Activated T-helper 17 cell treated with anti-CD3 and anti-CD28 coated beads, Interleukin-2, amount 50 U/mL, for 72 hours (primary cell): ENCODE data around the gene LARP1. TPM values are rescaled to one million over a fixed set of nuclear protein-coding genes. Genes with fewer than 3 reads are reported as not detected.
"Not testable (repeated sequence)": the region's sequence is repeated elsewhere in the genome, so short reads cannot be mapped to it uniquely, and the experiment has no call there.

Experiments
- ATAC-seq: fragments of 150-1000 bp; cut with Tn5 transposase; replicated peaks from 2 replicates; pipeline ENCODE4 v1.10.0; 2021; ENCODE audit warnings: mild to moderate bottlenecking, moderate library complexity
- H3K27ac Mint-ChIP-seq: one replicate; pipeline ENCODE4 v1.8.0; 2022; ENCODE audit warnings: mixed read lengths
- H3K27me3 Mint-ChIP-seq: one replicate; pipeline ENCODE4 v1.8.0; 2022; ENCODE audit warnings: mixed read lengths
- H3K36me3 Mint-ChIP-seq: one replicate; pipeline ENCODE4 v1.8.0; 2022; ENCODE audit warnings: low read depth, mild to moderate bottlenecking, mixed read lengths
- H3K4me1 Mint-ChIP-seq: one replicate; pipeline ENCODE4 v1.8.0; 2022; ENCODE audit warnings: mixed read lengths
- H3K4me3 Mint-ChIP-seq: one replicate; pipeline ENCODE4 v1.8.0; 2022; ENCODE audit warnings: mild to moderate bottlenecking, mixed read lengths
- H3K9me3 Mint-ChIP-seq: one replicate; pipeline ENCODE4 v1.8.0; 2022; ENCODE audit warnings: mixed read lengths
- total RNA-seq, 2 donors: library from RNA; stranded (reverse); gene quantifications; one replicate each; pipeline ENCODE4 v1.2.3, GENCODE V29; 2022

The LARP1 gene
- total RNA-seq, 2 donors from 2014 or later: 121 to 242 TPM

DNA sequence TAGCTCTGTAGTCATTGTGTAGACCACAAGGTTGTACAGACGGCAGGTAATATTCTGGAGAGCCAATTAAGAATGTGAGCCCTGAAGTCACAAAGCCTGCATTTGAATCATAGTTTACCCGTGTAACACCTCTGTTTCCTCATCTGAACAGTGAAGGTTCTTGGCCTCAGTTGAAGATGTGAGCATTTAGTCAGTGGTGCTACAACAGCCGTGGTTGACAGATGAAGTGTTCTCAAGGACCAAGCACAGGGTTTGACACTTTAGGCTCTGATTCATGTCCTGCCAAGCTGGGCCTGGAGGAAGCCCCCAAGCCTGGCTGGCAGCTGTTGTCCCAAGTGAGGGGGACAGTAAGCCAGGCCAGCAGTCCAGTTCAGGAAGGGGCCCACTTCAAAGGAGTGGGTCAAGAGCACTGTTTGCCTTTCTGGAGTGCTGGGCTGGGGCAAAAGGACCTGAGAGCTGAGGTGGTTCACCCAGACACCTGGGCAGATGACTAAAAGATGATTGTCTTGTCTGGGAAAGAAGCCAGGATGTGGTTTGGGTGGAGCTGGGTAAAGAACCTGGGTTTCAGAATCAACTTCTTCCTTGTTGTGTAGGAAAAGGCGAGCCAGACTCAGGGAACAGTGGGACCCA, 74.5 kb downstream of the LARP1 start:
- no peaks in the 10 kb centered on the region for H3K9me3 Mint-ChIP-seq
- peak overlapping the region; percentile 82 for H3K27ac Mint-ChIP-seq
- peak; percentile 86 for ATAC-seq
- peak overlapping the region; percentile 42 for H3K4me3 Mint-ChIP-seq
- H3K4me1 Mint-ChIP-seq: peaks cover 25% of the 10 kb centered on the region
- peaks cover 48% of the 10 kb centered on the region for H3K36me3 Mint-ChIP-seq
- no peaks in the 10 kb centered on the region for H3K27me3 Mint-ChIP-seq

DNA sequence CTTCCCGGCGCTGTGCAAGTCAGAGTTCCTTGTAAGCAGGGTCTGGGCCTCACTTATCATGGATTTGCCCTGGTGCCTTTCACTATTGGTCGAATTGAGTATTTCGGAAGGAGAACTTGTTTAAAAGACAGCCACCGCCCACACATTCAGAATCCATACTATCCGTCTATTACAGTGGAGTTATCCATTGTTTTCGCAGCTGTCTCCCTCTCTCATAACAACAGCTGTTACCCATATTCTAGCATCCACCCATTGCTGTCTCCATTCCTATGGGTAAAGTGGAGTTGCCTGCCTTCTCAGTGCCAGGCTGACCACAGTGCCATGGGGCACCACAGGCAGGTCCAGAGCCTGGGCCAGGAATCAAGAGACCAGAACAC, 75.0 kb downstream of the LARP1 start:
- Mint-ChIP-seq H3K9me3 (no peaks in the 10 kb centered on the region), H3K4me3 (peak overlapping the region; percentile 42), H3K27ac (peak overlapping the region; percentile 82), H3K27me3 (no peaks in the 10 kb centered on the region), H3K36me3 (peaks cover 48% of the 10 kb centered on the region), H3K4me1 (peaks cover 25% of the 10 kb centered on the region)
- no peak for ATAC-seq

DNA sequence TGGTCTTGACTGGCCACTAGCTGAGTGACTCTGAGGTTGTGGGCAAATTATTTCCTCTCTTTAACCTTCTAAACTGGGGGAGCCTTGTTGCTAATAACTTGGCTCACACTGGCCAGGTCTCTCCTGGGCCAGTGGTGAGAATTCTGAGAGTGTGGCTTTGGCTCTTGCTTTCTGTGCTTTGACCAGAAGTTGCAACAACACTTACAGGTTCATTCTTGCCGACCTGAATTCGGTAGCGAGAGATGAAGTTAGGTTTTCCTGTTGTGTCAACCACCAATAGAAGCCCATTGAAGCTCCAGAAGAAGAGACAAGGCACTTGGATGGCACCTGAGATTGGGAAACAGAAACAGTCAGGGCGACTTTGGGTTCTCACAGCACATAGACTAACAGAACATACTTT, 75.4 kb downstream of the LARP1 start:
- peaks cover 44% of the 10 kb centered on the region for H3K36me3 Mint-ChIP-seq
- no peaks in the 10 kb centered on the region for H3K9me3 Mint-ChIP-seq
- peaks cover 24% of the 10 kb centered on the region for H3K4me1 Mint-ChIP-seq
- peak overlapping the region; percentile 42 for H3K4me3 Mint-ChIP-seq
- ATAC-seq: no peak
- peak overlapping the region; percentile 82 for H3K27ac Mint-ChIP-seq
- no peaks in the 10 kb centered on the region for H3K27me3 Mint-ChIP-seq

DNA sequence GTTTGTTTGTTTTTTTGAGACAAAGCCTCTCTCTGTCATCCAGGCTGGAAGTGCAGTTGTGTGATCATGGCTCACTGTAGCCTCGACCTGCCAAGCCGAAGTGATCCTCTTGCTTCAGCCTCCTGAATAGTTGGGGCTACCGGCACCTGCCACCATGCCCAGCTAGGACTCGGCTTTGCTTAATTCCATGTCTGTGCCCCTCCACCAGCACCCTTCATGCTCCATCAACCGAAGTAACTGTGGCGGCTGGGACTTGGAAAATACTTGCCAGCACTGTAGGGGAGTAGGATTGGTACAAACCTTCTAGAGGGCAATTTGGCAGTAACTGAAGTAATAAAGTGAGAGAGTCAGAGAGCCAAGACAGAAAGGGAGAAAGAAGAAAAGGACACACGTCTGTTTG, 76.3 kb downstream of the LARP1 start:
- no peaks in the 10 kb centered on the region for H3K27me3 Mint-ChIP-seq
- no peaks in the 10 kb centered on the region for H3K9me3 Mint-ChIP-seq
- no peak for ATAC-seq
- peaks cover 36% of the 10 kb centered on the region for H3K36me3 Mint-ChIP-seq
- peaks cover 20% of the 10 kb centered on the region for H3K4me1 Mint-ChIP-seq
- H3K27ac Mint-ChIP-seq: no peak overlapping the region
- H3K4me3 Mint-ChIP-seq: no peak overlapping the region

DNA sequence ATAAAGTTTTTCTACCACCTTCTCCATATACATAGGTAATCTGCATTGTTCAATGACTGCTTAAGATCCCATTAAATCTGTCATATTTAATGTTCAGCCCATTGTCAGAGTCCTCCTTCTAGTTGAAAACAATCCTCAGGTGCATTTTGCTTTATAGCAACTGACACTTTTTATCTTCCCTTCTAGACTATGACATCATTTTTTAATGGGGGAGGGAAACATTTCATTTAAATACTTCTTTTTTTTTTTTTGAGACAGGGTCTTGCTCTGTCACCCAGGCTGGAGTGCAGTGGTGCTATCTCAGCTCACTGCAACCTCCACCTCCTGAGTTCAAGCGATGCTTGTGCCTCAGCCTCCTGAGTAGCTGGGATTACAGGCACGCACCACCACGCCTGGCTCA, 77.6 kb downstream of the LARP1 start:
- H3K9me3 Mint-ChIP-seq, H3K27me3 Mint-ChIP-seq, H3K27ac Mint-ChIP-seq, H3K4me3 Mint-ChIP-seq, ATAC-seq: not testable (repeated sequence)
- H3K36me3 Mint-ChIP-seq: peaks cover 27% of the 10 kb centered on the region
- H3K4me1 Mint-ChIP-seq: peaks cover 20% of the 10 kb centered on the region

DNA sequence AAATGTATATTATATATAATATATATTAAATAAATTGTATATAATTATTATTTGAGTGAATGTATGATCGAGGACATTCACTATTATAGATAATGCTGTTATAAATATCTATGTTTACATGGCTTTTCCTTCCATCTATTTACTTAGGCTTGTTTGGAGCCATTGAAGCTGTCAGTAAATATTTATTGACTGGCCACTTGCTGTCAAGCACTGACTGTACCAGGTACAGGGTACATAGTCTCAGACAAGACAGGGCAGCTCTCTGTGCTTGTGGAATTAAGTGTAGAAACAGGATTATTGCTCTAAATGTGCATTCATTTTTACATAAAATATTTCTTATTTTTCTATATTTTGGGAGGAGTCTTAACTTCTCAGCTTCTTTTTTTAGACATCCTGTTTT, 78.9 kb downstream of the LARP1 start:
- Mint-ChIP-seq H3K36me3 (peaks cover 21% of the 10 kb centered on the region), H3K27me3 (no peaks in the 10 kb centered on the region), H3K9me3 (no peaks in the 10 kb centered on the region), H3K4me1 (peaks cover 14% of the 10 kb centered on the region), H3K4me3 (no peak overlapping the region), H3K27ac (no peak overlapping the region)
- no peak for ATAC-seq

DNA sequence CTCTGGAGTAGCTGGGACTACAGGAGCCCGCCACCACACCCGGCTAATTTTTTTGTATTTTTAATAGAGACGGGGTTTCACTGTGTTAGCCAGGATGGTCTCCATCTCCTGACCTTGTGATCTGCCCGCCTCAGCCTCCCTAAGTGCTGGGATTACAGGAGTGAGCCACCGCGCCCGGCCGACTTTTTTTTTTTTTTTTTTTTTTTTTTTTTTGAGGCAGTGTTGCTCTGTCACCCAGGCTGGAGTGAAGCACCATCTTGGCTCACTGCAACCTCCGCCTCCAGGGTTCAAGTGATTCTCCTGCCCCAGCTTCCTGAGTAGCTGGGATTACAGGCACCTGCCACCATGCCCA, 80.5 kb downstream of the LARP1 start:
- not testable (repeated sequence) for H3K4me1 Mint-ChIP-seq, H3K27ac Mint-ChIP-seq, ATAC-seq, H3K9me3 Mint-ChIP-seq, H3K4me3 Mint-ChIP-seq, H3K27me3 Mint-ChIP-seq
- peaks cover 17% of the 10 kb centered on the region for H3K36me3 Mint-ChIP-seq

DNA sequence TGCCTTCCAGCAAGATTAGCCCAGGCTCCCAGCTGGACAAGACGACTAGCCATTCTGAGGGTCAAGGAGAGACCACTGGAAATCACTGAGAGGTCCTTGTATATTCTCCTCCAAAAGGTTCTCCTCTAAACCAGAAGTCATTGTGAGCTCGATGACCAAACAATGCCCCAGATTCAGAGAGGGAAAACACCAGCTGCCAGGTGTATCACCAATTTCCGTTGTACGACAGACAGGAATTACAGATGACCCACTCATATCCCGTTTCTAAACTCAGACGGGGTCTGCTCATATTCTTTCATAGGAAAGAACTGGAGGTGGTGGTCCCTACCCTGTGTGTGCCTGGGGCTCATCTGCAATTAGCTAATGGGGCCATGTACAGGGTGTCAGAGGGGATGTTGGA, 81.0 kb downstream of the LARP1 start:
- no peaks in the 10 kb centered on the region for H3K27me3 Mint-ChIP-seq
- H3K36me3 Mint-ChIP-seq: peaks cover 14% of the 10 kb centered on the region
- no peak overlapping the region for H3K27ac Mint-ChIP-seq
- H3K4me3 Mint-ChIP-seq: no peak overlapping the region
- no peaks in the 10 kb centered on the region for H3K9me3 Mint-ChIP-seq
- no peaks in the 10 kb centered on the region for H3K4me1 Mint-ChIP-seq
- no peak for ATAC-seq

DNA sequence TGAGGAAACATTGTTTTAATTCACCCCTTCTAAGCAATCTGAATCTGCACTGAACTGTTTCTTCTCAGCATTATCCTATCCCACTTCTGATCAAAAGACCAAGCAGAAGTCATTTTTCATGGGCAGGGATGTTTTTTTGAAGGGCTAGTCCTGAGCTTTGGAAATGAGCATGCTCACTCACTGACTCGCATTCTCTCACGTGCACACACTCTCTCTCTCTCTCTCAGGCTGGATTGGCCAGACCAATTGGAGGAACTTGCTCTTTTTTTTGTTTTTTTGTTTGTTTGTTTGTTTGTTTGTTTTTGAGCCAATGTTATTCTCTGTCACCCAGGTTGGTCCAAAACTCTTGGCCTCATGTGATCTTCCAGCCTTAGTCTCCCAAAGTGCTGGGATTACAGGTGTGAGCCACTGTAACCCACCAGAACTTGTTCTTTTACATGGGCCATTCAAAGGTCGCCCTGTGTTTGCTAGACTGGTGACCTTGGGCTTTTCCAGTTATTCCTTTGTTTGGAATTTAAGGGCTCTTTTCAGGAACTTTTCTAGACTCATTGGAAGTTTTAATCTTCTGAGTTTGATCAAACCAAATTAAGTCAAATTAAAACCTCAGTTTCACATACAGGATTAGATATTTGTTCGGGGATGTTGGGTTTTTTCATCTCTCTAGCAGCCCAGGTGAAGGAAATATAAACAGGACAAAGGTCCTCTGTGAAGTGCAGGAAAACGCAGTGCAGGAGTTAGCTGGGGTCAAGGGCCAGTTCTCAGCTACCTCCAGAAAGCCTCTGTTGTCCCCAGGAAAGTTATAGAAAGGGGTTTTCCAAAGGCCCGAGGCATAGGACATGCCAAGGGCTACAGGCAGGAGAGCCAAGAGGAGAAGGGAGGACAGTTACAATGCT, 82.1 kb downstream of the LARP1 start:
- H3K27me3 Mint-ChIP-seq: no peaks in the 10 kb centered on the region
- no peaks in the 10 kb centered on the region for H3K9me3 Mint-ChIP-seq
- no peaks in the 10 kb centered on the region for H3K4me1 Mint-ChIP-seq
- peak overlapping the region; percentile 44 for H3K27ac Mint-ChIP-seq
- no peak overlapping the region for H3K4me3 Mint-ChIP-seq
- ATAC-seq: no peak
- peaks cover 7% of the 10 kb centered on the region for H3K36me3 Mint-ChIP-seq

DNA sequence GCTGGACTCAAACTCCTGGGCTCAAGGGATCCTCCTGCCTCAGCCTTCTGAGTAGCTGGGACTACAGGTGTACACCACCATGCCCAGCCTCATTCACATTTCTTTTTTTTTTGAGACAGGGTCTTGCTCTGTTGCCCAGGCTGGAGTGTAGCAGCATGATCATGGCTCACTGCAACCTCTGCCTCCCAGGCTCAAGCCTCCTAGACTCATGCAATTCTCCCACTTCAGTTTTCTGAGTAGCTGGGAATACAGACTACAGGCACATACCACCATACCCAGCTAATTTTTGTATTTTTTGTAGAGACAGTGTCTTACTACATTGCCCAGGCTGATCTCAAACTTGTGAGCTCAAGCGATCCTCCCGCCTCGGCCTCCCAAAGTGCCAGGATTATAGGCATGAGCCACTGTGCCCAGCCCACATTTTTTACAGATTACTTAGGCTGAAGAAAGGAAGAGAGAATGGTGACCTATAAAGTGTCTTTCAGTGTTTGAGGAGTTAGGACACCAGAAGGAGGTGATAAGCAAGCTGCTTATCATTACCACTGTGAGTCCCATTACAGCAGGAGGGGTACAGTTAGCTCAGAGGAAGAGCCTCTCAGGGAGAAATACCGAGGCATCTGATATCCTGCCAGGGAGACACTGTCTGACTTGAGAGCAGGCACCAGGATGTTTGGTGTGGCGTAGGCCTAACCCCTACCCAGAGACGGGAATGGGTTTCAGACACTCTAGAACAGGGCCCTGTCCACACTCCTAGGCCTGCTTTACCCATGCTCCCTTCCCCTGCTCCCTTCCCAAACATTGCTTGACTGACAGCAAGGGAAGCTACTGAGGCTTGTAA, 85.5 kb downstream of the LARP1 start:
- H3K27ac Mint-ChIP-seq: peak overlapping the region; percentile 49
- H3K4me3 Mint-ChIP-seq: no peak overlapping the region
- H3K36me3 Mint-ChIP-seq: no peaks in the 10 kb centered on the region
- H3K4me1 Mint-ChIP-seq: no peaks in the 10 kb centered on the region
- no peak for ATAC-seq
- no peaks in the 10 kb centered on the region for H3K9me3 Mint-ChIP-seq
- H3K27me3 Mint-ChIP-seq: no peaks in the 10 kb centered on the region

DNA sequence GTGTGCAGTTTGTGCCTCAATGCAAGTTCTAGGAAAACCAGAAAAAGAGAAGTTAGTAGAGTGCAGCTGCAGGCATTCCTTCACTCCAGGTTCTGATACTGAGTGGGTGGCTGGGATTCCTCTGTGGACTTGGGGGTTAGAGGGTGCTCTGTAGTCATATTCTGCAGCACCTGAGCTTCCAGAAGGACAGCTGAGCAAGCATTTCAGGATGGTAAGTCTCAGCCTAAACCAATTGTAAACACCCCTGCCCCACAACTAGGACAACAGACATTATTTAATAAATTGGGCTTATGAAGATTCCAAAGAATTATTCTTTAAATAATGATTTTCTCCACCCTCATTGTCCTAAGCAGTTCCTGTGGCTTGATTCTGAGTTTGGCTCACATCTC, 86.1 kb downstream of the LARP1 start:
- Mint-ChIP-seq H3K27me3 (no peaks in the 10 kb centered on the region), H3K9me3 (no peaks in the 10 kb centered on the region), H3K27ac (no peak overlapping the region), H3K4me3 (no peak overlapping the region), H3K36me3 (no peaks in the 10 kb centered on the region), H3K4me1 (no peaks in the 10 kb centered on the region)
- ATAC-seq: no peak

DNA sequence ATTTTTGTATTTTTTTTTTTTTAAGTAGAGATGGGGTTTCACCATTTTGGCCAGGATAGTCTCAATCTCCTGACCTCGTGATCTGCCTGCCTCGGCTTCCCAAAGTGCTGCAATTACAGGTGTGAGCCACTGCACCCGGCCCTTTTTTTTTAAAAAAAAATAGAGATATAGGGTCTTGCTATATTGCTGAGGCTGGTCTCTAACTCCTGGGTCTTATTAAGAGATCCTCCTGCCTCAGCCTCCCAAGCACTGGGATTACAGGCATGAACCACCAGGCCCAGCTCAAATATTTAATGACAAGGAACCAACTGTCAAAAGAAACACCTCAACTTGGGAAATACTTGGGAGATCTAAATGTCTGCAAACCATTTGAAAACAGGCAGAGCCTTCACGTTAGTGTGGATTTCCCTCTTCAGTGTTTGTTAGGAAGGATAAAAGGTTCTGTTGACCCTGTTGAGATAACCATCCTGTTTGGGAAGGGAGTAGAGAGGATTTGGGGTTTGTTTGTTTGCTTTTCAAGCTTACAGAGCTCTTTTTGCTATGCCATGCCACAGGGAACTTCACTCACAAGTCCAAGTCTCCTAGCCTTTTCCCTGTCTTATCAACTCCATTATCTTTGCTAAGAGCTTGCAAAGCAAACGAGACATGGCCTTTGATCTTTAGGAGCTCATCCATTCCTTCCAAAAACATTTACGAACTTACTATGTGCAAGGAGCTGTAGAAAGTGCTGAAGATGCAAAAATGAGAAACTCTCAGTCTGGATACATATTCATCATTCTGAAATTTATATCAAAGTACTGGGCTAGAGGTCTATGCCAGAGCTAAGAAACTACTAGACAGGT, 87.7 kb downstream of the LARP1 start:
- no peaks in the 10 kb centered on the region for H3K27me3 Mint-ChIP-seq
- no peak for ATAC-seq
- H3K4me1 Mint-ChIP-seq: no peaks in the 10 kb centered on the region
- no peaks in the 10 kb centered on the region for H3K36me3 Mint-ChIP-seq
- H3K4me3 Mint-ChIP-seq: no peak overlapping the region
- H3K9me3 Mint-ChIP-seq: no peaks in the 10 kb centered on the region
- H3K27ac Mint-ChIP-seq: no peak overlapping the region

DNA sequence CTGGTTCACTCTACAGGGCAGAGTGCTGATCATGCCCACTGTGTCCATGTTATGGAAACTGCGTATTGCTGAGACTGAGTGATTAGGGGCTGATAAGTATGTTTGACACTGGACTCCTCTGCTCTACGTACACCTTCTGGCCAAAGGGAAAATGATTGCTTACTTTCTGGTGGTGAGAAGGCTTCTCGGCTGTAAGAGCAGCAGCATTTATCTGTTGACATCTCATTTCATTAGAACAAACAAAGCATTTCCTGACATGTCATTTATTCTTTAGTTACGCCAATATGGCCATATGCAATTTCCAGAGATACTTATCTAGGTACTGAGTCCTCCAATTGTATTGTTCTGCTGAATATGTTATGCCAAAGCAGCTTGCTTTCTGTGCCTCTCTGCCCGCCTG, 89.6 kb downstream of the LARP1 start:
- H3K36me3 Mint-ChIP-seq: no peaks in the 10 kb centered on the region
- H3K9me3 Mint-ChIP-seq: no peaks in the 10 kb centered on the region
- no peaks in the 10 kb centered on the region for H3K4me1 Mint-ChIP-seq
- H3K27me3 Mint-ChIP-seq: no peaks in the 10 kb centered on the region
- no peak for ATAC-seq
- no peak overlapping the region for H3K27ac Mint-ChIP-seq
- no peak overlapping the region for H3K4me3 Mint-ChIP-seq

DNA sequence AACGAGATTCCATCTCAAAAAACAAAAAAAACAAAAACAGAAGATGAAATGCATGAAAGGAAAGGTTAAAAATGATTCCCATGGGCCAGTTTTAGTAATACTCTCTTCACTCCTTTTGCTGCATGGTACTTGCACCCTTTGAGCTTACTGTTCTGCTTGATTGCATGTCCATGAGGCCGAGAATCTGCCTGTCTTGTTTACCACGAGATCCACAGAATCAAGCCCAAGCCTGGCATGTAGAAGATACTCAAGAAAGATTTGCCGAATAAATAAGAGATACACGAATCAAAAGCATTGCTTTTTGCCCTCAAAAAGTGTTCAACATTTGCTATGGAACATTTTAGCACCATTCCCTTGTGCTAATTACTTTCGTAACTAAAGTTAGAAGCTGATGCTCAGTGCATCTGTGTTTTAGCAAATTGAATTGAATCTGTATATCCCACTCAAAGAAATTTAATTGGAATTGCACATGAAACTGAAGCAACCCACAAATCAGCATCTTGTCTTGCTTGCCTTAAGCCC, 94.1 kb downstream of the LARP1 start:
- no peak for ATAC-seq
- H3K36me3 Mint-ChIP-seq: no peaks in the 10 kb centered on the region
- H3K27ac Mint-ChIP-seq: no peak overlapping the region
- H3K27me3 Mint-ChIP-seq: no peaks in the 10 kb centered on the region
- H3K9me3 Mint-ChIP-seq: no peaks in the 10 kb centered on the region
- H3K4me3 Mint-ChIP-seq: no peak overlapping the region
- no peaks in the 10 kb centered on the region for H3K4me1 Mint-ChIP-seq
